Stimulated activated CD8-positive, alpha-beta memory T cell treated with anti-CD3 and anti-CD28 coated beads, Interleukin-2, amount 100 ng/mL, for 48 hours (primary cell): Measurements from ENCODE around the gene GIPC3.

Experiments
- DNase-seq, 2 donors: peaks; one replicate each; pipeline ENCODE4 v3.0.0-alpha.2; 2020; ENCODE audit warnings: low read depth in 2 of 2

GIPC3 gene

DNA sequence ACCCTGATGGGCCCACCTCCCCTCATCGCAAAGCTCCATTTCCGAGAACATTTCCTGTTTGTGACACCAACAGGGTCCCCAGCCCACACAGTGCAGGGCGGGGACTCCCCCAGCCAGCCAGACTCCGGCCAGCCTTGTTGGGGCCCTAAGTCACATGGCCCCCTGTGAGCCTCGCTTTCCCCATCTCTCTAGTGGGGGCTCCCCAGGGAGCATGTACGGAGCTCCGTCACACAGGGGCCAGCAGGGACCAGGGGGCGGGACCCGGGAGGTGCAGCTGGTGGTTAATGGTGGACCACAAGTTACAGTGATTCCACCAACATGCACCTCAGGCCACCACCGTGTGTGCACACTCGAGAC, 19.7 kb downstream of the GIPC3 start:
- DNase-seq, result no peak

- DNase-seq, result no peak
These were observed 20.1 kb downstream of the GIPC3 start for GRCh38 chr19:3605361-3605760.

- DNase-seq, result no peak
These were observed 20.5 kb downstream of the GIPC3 start for GRCh38 chr19:3605770-3606169.

GRCh38 chr19:3606174-3606689, 21.0 kb downstream of the GIPC3 start:
- no peak for DNase-seq

- DNase-seq, result peak; percentile 62 to 66
These were observed 21.5 kb downstream of the GIPC3 start, which contains the start of gene TBXA2R for GRCh38 chr19:3606690-3607289. TSS of gene TBXA2R (minus strand) at chr19:3606875. CDS start at chr19:3600634, 6,241 bp downstream.

DNA sequence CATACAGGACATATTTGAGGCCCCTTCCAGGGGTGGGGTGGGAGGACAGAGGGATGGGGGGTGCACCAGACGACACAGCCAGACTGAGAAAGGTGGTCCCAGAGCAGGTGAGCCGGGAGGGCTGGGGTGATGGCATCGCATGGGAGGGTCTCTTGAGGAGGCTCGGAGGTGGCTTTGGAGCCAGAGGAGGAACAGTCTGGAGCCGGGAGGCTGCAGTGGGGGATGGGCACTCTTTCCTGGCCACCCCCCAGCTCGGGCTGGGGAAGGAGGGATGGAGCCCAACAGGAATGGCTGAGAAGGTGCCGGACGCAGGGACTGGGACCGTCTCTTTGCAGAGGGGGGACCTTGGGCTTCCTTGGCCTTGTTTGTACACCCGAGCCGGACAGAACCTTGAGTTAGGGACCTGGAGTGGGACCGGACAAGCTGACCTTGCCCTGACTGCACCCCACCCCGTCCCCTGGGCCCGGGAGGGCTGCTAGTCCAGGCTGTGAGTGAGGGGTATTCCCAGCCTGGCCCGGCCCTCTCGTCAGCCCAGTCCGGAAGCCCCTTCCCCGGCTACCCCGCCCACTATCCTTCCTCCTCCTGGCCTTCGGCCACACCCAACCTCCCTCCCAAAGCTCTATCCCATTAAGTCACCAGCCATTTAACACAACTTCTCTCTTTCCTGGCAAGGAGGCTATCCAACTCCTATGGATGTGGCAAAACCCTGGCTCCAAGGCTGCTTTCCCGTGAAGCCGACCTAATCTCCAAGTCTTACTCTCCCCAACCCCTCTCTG, 22.2 kb downstream of the GIPC3 start:
- DNase-seq, result no peak

DNA sequence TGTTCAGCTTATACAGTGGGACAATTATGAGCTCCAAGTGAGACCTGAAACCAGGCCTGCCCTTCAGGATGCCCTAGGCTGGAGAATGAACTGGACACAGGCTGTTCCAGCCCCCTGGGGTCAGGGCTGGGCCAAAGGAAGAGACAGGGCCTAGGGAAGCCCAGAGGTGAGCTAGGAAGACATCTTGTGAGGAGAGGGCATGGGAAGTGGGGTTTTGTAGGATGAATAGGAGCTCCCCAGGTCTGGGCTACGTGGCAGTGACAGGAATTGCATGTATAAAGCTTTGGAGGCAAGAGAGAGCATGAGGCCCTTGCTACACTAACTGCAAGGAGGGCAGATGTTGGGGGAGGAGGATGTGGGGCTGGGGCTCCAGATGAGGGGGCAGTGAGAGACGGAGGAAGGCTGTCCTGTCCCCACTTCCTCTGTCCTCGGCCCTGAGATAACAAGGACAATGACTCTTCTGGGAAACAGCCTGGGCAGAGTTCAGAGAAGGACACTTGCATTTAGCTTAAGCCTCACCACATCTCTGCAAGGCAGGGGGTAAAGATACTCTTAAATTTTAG, 22.9 kb downstream of the GIPC3 start:
- DNase-seq, result no peak

- no peak for DNase-seq
These were observed 23.6 kb downstream of the GIPC3 start for GRCh38 chr19:3608750-3609322.

- no peak for DNase-seq
These were observed 24.8 kb downstream of the GIPC3 start for GRCh38 chr19:3609779-3610719.

GRCh38 chr19:3610745-3611717, 25.8 kb downstream of the GIPC3 start:
- DNase-seq, result no peak

DNA sequence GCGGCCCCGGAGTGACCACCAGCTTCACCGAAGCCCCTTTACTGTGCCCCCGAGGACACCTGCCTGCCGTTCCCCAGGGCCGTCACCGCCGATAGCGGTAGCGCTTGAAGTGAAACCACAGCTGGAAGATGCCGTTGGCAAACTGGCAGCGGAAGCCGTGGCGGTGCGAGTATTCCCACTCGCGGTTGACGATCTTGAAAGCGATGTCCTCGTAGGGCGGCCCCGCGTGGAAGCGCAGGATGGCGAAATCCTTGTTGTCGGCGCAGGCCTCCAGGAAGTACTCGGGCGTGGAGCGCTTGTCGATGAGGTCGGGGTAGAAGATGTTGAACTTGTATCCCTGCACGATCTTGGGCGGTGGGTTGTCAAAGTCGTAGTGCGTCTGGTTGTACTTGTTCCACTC, 26.6 kb downstream of the GIPC3 start:
- no peak for DNase-seq

- DNase-seq, result no peak
These were observed 27.1 kb downstream of the GIPC3 start for GRCh38 chr19:3612330-3612729.

DNA sequence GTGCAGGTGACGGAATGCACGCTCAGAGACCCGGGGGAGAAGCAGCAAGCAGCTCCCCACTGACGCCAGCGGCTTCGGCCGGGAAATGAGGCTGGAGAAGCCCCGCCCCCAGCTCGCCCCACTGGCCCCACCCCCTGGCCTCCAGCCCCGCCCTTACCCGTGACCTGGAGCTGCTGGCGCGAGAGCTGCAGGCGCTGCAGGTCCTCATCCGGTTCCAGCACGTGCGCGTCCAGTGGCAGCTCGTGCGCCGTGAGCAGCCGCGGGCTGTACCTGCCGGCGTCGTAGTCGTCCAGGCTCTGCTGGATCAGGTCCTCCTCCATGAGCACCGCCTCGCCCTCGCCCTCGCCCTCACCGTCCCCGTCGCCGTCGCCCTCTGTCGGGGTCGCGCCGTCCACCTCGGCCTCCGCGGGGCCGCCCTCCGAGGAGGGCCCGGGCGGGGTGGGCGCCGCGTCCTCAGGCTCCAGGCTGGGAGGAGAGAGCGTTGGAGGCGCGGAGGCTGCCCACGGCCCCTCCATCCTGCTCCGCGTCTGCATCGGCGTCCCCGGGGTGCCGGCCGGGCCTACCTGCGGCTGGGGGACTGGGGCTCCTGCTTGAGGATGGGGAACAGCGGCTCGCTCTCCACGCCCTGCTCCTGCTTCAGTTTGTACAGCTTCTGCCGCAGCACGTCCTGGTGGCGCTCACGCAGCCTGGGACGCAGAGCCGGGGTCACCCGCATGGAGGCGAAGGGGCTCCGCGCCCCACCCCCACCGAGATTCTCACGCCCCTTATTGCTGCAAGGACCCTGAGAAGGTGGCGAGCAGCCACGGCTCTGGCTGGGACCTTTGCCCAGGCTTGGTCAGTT, 27.8 kb downstream of the GIPC3 start:
- no peak for DNase-seq

- no peak for DNase-seq
These were observed 28.8 kb downstream of the GIPC3 start for GRCh38 chr19:3613818-3614661.

DNA sequence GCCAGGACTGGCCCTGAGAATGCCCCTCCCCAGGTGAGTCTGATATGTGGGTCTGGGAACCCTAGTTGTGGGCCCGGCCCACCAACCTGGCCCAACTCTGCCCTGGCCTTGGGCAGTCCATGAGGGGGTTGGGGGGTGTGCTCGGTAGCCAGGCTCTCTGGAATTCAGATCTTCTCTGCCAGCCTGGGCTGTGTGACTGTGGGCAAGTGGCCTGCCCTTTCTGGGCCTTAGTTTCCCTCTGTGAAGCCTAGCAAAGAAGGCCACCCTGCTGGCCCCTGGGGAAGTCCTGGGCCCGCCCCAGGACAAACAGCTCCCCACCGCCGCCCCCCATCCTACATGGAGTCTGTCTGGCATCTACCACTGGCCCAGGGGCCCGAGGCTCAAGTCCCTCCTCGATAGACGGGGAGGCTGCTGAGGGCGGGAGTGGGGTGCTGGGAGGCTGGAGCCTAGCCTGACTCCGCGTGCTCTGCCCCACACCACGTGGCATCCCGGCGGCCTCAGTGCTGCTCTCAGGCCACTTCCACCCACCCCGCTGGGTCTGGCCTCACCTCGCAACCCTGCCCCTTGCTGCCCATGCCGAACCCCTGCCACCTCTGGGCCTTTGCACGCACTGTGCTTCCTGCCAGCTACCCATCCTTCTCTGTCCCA, 29.7 kb downstream of the GIPC3 start:
- no peak for DNase-seq

GRCh38 chr19:3615524-3616135, 30.4 kb downstream of the GIPC3 start:
- DNase-seq, result no peak

GRCh38 chr19:3617463-3617862, 32.2 kb downstream of the GIPC3 start:
- DNase-seq, result no peak
